ENCODE results near the gene RIMS3.

DNA sequence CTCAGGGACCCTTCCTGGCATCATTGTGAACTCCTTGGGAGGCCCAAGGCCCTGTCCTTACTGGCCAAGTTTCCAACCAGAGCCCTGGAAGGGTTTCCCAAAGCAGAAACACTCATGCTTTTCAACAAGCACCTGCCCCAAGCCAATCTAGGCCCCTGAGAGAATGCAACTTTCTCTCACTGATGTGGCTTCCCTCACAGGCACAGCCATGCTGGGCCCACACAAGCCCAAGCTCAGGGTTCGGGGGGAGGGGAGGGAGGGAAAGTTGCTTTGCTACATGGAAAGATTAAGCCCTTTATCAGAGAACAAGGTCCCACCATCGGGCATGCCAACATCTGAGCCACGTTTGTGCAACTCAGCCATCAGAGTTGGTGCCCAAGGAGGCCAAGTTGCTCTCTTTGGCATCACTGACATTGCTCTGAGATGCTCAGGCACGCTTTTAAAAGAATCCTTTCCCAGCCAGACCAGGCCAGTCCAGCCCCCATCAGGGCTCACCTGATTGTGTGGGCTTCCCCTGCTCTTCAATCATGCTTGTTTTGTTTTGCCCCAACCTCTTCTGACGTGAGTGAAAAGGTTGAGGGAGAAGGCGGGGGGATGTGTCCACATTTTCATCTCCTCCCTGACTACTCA lies 43.5 kb downstream of the RIMS3 start:
- no peak for TF ChIP-seq NFIC (IDR thresholded peaks at IDR 0.05)
- TF ChIP-seq TAF1 (IDR thresholded peaks at IDR 0.05; ENCODE audit: low read depth) = no peak

Measured in Ishikawa (cell line).